ENCODE results near the gene NDUFB10. TPM values are rescaled to one million over a fixed set of nuclear protein-coding genes. Genes with fewer than 3 reads are reported as not detected.

The NDUFB10 gene
- total RNA-seq, 1 experiment from 2014 or later: 527 TPM

DNA sequence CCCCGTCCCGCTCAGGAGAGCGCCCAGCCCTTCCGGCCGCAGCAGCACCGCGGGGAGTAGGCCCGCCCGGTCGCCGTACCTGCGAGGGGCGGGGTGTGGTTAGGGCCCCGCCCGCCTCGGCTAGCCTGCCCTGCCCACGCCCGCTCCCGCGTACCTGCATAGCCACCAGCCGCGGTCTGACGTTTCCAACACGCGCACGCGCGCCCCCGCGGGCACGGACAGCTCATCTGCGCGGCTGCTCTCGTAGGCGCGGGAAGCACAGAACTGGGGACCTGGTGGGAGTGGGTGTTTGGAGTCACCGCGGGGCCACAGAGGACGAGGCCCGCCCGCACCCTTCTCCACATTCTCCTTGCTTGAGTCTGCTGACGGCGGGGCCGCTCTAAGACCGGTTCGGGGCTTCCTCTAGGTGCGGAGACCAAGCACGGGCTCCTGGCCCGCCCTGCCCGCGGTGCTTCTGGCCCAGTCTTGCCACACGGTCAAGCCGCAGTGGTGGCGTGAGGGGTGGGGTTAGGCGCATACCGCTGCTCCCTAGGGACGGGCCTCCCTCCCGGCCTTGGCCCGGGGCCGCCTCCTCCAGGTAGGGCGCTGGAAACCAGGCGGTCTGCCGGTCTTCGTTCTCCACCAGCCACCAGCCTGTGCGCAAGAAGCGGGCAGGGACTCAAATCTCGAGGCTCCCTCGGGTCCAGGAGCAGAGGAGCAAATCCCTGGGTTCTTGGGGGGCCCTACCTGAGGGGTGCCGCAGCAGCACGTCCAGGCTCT is 20.1 kb downstream of the NDUFB10 start:
- in situ Hi-C loops (cut with HindIII; ENCODE audit: low pct_unique_long_range_greater_than_20kb, low sequenced_read_pairs): no loop called here
- no peak for DNase-seq (ENCODE audit: low read depth)

GRCh38 chr16:1980030-1980769 is 20.9 kb downstream of the NDUFB10 start:
- in situ Hi-C loops (cut with HindIII; ENCODE audit: low pct_unique_long_range_greater_than_20kb, low sequenced_read_pairs): no loop called here

GRCh38 chr16:1980770-1981087 is 21.4 kb downstream of the NDUFB10 start:
- no peak for DNase-seq (ENCODE audit: low read depth)
- in situ Hi-C loops (cut with HindIII; ENCODE audit: low pct_unique_long_range_greater_than_20kb, low sequenced_read_pairs): no loop called here

More at GRCh38 chr16:1980030-1980769, 20.9 kb downstream of the NDUFB10 start:
- no peak for DNase-seq (ENCODE audit: low read depth)

DNA sequence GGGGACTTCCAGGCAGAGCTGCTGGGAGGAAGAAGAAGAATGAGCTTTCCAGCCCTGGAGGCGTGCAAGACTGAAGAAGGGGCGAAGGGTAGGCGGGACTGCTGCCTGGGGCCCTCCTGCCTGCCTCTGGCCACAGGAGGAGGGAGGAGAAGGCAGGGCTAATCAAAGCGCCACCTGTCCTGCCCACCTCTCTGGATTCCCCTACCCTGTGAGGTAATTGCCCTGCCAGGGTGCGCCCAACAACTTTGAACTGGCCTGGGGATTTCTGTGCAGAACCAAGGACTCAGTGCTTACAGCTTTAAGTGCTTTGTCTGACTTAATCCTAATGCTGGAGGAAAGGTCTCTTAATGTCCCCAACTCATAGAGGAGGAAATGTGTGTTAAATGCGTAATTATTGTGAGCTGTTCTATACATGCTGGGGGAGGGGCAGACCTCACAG is 22.1 kb downstream of the NDUFB10 start, which contains the start of gene NOXO1:
TSS of gene NOXO1 (minus strand) at position 72 of the 439 bp plus-strand sequence. CDS start 290 bp downstream, outside the sequence.
- DNase-seq (ENCODE audit: low read depth): no peak
- in situ Hi-C loops (cut with HindIII; ENCODE audit: low pct_unique_long_range_greater_than_20kb, low sequenced_read_pairs): no loop called here

DNA sequence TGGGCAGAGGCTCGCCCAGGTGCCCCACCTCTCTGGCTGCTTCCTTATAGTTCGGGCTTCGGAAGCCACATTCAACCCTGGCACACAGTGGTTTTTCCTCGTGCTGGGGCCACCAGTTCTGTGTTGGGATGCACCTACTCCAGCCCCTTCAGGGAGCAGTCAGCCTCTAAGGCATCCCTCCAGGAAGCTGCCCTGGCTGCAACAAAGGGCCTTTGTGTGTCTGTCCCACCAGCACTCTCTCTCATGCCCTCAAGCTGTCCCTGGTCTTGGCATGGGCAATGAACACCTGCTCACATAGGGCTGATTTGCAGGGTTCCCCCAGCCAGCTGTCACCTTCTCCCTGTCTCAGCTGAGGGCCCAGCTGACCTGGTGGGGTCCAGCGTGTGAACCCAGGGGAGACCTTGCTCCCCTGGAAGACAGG is 22.7 kb downstream of the NDUFB10 start:
- in situ Hi-C loops (cut with HindIII; ENCODE audit: low pct_unique_long_range_greater_than_20kb, low sequenced_read_pairs): no loop called here
- DNase-seq (ENCODE audit: low read depth): no peak

DNA sequence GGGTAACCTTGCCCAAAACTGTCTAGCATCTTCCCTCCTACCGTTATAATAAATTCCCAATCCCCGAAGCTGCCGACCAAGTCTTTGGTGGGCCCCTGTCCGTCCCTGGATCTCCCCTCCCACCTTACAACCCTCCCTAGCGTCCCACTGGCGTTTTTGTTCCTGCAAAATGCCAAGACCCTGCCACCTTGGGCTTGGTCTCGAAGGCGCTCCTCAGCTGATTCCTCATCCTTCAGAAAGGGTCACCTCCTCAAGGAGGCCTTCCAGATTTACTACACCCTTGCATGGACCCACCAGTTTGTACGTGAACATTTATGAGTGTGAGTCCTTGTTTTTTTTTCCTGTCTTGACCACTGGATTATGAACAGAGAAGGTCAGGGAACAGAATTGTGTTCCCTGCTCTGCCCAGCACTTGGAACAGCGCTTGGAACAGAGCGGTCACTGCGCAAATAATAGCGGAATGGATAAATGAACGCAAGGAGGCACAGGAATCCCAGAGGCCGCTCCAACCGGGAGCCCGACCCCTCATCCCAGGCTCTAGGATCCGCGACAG is 23.7 kb downstream of the NDUFB10 start:
- DNase-seq (ENCODE audit: low read depth): no peak
- in situ Hi-C loops (cut with HindIII; ENCODE audit: low pct_unique_long_range_greater_than_20kb, low sequenced_read_pairs): no loop called here

- in situ Hi-C loops (cut with HindIII; ENCODE audit: low pct_unique_long_range_greater_than_20kb, low sequenced_read_pairs): no loop called here
- peak; percentile 92 for DNase-seq (ENCODE audit: low read depth)
Observed at GRCh38 chr16:1983544-1984346, 24.4 kb downstream of the NDUFB10 start, which contains the start of gene GFER. Gene GFER, plus strand, starts transcription at chr16:1984193. Its CDS starts 26 bp downstream, at chr16:1984219.

- DNase-seq (ENCODE audit: low read depth): no peak
- in situ Hi-C loops (cut with HindIII; ENCODE audit: low pct_unique_long_range_greater_than_20kb, low sequenced_read_pairs): no loop called here
Observed at GRCh38 chr16:1984347-1985225, 25.2 kb downstream of the NDUFB10 start.

- in situ Hi-C loops (cut with HindIII; ENCODE audit: low pct_unique_long_range_greater_than_20kb, low sequenced_read_pairs): no loop called here
- no peak for DNase-seq (ENCODE audit: low read depth)
Observed at GRCh38 chr16:1985466-1986150, 26.3 kb downstream of the NDUFB10 start.

GRCh38 chr16:1987198-1987597 is 27.9 kb downstream of the NDUFB10 start:
- in situ Hi-C loops (cut with HindIII; ENCODE audit: low pct_unique_long_range_greater_than_20kb, low sequenced_read_pairs): no loop called here
- no peak for DNase-seq (ENCODE audit: low read depth)

DNA sequence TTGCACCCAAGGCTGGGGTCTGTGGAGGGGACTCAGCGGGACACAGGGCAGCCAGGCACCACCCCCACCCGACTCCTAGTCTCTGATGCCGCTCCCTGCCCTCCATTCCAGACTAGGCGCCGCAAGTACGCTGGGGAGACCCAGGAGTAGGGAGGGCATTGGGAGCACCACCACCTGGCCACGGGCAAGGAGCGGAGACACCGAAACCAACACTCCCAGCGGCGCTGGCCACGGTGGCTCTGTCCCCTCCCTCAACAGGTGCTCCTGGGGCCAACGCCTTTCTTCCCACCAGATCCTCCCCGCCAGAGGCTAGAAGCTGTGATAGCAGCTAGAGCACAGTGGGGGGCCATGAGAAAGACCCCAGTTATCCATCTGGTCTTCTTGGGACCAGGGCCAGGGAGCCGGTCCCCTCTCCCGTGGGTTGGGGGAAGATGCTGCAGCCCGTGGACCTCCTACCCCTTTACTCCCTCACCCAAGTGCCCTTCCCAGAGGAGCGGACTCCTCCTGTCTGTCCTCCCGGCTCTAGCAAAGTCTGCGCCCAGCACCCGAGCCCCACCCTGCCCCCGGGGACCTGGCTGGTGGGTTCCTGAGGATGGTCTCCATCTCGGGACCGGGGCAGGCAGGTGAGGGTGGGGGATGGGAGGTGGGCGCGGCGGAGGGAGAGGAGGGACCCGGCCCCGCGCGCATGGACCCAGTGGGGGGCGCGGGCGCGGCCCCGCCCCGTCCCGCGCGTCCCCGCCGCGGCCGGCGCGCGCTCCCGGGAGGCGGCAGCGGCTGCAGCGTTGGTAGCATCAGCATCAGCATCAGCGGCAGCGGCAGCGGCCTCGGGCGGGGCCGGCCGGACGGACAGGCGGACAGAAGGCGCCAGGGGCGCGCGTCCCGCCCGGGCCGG is 30.1 kb downstream of the NDUFB10 start, which contains the start of gene SYNGR3:
TSS of gene SYNGR3 (plus strand) at position 762 of the 892 bp plus-strand sequence. CDS start 133 bp downstream, outside the sequence.
- no peak for DNase-seq (ENCODE audit: low read depth)
- in situ Hi-C loops (cut with HindIII; ENCODE audit: low pct_unique_long_range_greater_than_20kb, low sequenced_read_pairs): no loop called here

GRCh38 chr16:1990101-1990350 is 30.7 kb downstream of the NDUFB10 start:
- no peak for DNase-seq (ENCODE audit: low read depth)
- in situ Hi-C loops (cut with HindIII; ENCODE audit: low pct_unique_long_range_greater_than_20kb, low sequenced_read_pairs): no loop called here

- in situ Hi-C loops (cut with HindIII; ENCODE audit: low pct_unique_long_range_greater_than_20kb, low sequenced_read_pairs): no loop called here
- peak; percentile 45 for DNase-seq (ENCODE audit: low read depth)
Observed at GRCh38 chr16:1990351-1991134, 31.2 kb downstream of the NDUFB10 start.

- in situ Hi-C loops (cut with HindIII; ENCODE audit: low pct_unique_long_range_greater_than_20kb, low sequenced_read_pairs): no loop called here
- no peak for DNase-seq (ENCODE audit: low read depth)
Observed at GRCh38 chr16:1991135-1991551, 31.8 kb downstream of the NDUFB10 start.

DNA sequence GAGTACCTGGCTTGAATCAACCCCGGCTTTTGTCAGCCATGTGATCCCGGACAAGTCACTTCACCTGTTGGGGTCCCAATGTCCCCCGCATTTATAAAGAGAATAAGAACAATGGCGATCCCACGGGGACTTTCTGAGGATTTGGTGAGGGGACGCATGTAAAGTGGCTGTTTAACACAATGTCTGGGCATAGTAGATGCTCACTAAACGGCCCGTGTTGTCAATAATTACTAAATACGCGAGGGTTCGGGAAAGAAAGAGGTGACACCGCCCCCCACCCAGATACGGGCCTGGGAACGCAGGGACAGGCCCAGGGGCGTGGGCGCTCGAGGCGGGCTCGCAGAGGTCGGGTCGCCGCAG is 32.2 kb downstream of the NDUFB10 start:
- DNase-seq (ENCODE audit: low read depth): no peak
- in situ Hi-C loops (cut with HindIII; ENCODE audit: low pct_unique_long_range_greater_than_20kb, low sequenced_read_pairs): no loop called here
